Chondrocyte (in vitro differentiated cells): ENCODE measurements around the gene ROGDI. TPM values are rescaled to one million over a fixed set of nuclear protein-coding genes. Genes with fewer than 3 reads are reported as not detected.

ENCODE experiments used
- DNase-seq: peaks from one replicate; pipeline ENCODE4 v3.0.0; 2021; ENCODE audit warnings: mixed read lengths, low spot score
- H3K27ac Mint-ChIP-seq: one replicate; pipeline ENCODE4 v1.8.0; 2021; ENCODE audit warnings: mild to moderate bottlenecking, moderate library complexity, mixed read lengths; ENCODE audit not compliant: unreplicated experiment
- H3K27me3 Mint-ChIP-seq: 2 replicates; pipeline ENCODE4 v1.8.0; 2021; ENCODE audit warnings: low read depth, mixed read lengths
- H3K36me3 Mint-ChIP-seq: 2 replicates; pipeline ENCODE4 v1.8.0; 2021; ENCODE audit warnings: low read depth, mixed read lengths
- H3K4me1 Mint-ChIP-seq: 2 replicates; pipeline ENCODE4 v1.8.0; 2021; ENCODE audit warnings: low read depth, mild to moderate bottlenecking, mixed read lengths
- H3K4me3 Mint-ChIP-seq: one replicate; pipeline ENCODE4 v1.8.0; 2021; ENCODE audit warnings: mild to moderate bottlenecking, moderate library complexity, mixed read lengths; ENCODE audit not compliant: unreplicated experiment
- H3K9me3 Mint-ChIP-seq: 2 replicates; pipeline ENCODE4 v1.8.0; 2021; ENCODE audit warnings: low read depth, mixed read lengths
- total RNA-seq: library from RNA; stranded (reverse); gene quantifications from 3 replicates; pipeline ENCODE4 v1.2.1, GENCODE V29; 2021
- TF ChIP-seq, protein P1 (sequence below): fragments of 200-600 bp; sonication (generic); IDR thresholded peaks from 2 replicates; pipeline ENCODE4 v1.5.0; 2021; ENCODE audit warnings: antibody characterized with exemption, mild to moderate bottlenecking, moderate library complexity

ROGDI gene
- total RNA-seq, 1 donor from 2014 or later = 37.6 TPM

DNA sequence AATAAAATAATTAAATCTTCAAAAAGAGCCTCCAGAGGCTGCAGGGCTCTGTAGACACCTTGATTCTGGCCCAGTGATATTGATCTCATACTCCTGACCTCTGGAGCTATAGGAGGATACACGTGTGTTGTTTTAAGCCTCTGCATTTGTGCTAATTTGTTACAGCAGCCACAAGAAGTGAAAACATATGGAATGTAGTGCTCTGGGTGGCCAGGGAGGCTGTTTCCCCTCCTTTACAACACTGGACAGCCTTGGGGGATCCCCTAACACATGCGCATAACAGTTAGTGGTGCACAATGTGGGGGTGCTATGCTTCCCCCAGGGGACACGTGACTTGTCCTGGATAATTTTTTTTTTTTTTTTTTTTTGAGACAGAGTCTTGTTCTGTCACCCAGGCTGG, 30.8 kb downstream of the ROGDI start:
- H3K27me3 Mint-ChIP-seq = no peaks in the 10 kb centered on the region
- peaks cover 21% of the 10 kb centered on the region for H3K4me1 Mint-ChIP-seq
- DNase-seq = no peak
- no peaks in the 10 kb centered on the region for H3K9me3 Mint-ChIP-seq
- no peak overlapping the region for H3K4me3 Mint-ChIP-seq
- no peaks in the 10 kb centered on the region for H3K36me3 Mint-ChIP-seq
- TF ChIP-seq, protein P1, sequence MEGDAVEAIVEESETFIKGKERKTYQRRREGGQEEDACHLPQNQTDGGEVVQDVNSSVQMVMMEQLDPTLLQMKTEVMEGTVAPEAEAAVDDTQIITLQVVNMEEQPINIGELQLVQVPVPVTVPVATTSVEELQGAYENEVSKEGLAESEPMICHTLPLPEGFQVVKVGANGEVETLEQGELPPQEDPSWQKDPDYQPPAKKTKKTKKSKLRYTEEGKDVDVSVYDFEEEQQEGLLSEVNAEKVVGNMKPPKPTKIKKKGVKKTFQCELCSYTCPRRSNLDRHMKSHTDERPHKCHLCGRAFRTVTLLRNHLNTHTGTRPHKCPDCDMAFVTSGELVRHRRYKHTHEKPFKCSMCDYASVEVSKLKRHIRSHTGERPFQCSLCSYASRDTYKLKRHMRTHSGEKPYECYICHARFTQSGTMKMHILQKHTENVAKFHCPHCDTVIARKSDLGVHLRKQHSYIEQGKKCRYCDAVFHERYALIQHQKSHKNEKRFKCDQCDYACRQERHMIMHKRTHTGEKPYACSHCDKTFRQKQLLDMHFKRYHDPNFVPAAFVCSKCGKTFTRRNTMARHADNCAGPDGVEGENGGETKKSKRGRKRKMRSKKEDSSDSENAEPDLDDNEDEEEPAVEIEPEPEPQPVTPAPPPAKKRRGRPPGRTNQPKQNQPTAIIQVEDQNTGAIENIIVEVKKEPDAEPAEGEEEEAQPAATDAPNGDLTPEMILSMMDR = no peak
- H3K27ac Mint-ChIP-seq = no peak overlapping the region

DNA sequence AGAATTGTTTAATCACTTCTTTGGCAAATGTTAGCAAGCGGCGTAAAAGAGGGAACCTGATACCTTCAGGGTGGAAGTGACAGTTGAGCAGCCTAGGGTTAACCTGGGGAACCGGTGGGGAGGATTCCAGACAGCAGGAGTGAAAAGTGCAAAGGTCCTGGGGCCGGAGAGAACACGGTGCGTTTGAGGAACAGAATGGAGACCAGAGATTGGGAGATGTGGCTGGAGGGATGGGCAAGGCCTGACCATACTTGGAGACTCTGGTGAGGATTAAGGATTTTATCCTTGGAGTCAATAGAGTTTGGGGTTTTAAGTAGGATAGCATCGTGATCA, 33.2 kb downstream of the ROGDI start:
- DNase-seq = no peak
- no peaks in the 10 kb centered on the region for H3K27me3 Mint-ChIP-seq
- TF ChIP-seq, protein P1 = no peak
- peak overlapping the region; percentile 82 for H3K4me3 Mint-ChIP-seq
- H3K4me1 Mint-ChIP-seq = peaks cover 29% of the 10 kb centered on the region
- H3K27ac Mint-ChIP-seq = peak overlapping the region; percentile 53
- no peaks in the 10 kb centered on the region for H3K36me3 Mint-ChIP-seq
- H3K9me3 Mint-ChIP-seq = no peaks in the 10 kb centered on the region

DNA sequence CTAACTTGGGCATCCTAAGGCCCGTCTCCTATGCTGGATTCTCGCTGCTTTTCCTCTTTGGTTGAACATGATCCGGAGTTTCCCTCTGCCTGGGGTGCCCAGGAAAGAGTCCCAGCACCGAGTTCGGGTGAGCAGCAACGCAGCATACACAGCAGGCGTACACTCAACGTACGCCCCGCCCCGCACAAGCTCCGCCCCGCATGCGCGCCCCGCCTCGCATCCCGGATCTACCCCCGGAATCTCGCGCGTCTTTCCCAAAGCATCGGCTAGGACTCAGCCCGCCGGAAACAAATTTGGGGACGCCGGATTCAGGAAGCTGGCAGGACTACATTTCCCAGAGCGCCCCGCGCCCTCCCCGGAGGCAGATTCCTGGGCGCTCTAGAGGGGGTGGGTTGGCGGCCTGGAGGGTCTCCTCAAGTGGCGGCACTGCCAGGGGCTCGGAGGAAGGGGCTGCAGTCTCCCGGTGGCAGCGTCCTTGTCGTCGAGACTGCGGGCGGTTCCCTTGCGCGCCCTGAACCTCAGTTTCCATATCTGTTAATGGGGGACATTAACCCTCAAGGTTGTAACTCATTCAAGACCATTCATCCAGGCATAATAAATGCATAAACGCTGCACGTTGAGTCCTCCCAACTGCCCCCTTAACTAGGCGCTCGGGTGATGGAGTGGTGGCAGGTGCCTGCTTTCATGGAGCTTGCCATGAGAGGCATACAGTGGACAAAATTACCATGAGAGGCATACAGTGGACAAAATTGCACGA, 33.7 kb downstream of the ROGDI start:
- H3K4me3 Mint-ChIP-seq = peak overlapping the region; percentile 82
- H3K4me1 Mint-ChIP-seq = peaks cover 29% of the 10 kb centered on the region
- no peaks in the 10 kb centered on the region for H3K9me3 Mint-ChIP-seq
- peaks cover 1% of the 10 kb centered on the region for H3K36me3 Mint-ChIP-seq
- peak; percentile 98 for DNase-seq
- peak overlapping the region; percentile 95 for H3K27ac Mint-ChIP-seq
- TF ChIP-seq, protein P1 = no peak
- H3K27me3 Mint-ChIP-seq = no peaks in the 10 kb centered on the region

DNA sequence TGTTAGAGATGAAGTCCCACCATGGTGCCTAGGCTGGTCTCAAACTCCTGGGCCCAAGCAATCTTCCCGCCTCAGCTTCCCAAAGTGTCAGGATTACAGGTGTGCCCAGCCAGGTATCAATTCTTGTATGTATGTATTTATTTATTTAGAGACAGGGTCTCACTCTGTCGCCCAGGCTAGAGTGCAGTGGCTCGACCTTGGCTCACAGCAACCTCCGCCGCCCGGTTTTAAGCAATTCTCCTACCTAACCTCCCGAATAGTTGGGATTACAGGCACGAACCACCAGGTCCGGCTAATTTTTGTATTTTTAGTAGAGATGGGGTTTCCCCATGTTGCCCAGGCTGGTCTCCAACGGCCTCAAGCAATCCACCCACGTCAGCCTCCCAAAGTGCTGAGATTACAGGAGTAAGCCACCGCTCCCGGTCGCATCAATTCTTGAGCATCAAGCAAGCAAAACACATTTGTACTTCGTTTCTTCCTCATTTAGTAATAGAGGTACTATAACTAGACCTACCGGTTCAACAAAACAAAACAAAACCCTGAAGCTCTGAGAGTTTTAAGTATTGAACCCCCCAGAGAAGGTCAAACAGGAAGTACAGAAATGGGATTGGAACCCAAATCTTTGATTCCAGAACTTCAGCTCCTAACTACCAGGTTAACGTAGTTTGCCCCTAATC, 34.4 kb downstream of the ROGDI start:
- TF ChIP-seq, protein P1 = no peak
- no peak for DNase-seq
- Mint-ChIP-seq H3K27me3 (no peaks in the 10 kb centered on the region), H3K4me1 (peaks cover 29% of the 10 kb centered on the region), H3K9me3 (no peaks in the 10 kb centered on the region), H3K36me3 (peaks cover 2% of the 10 kb centered on the region), H3K4me3 (peak overlapping the region; percentile 82), H3K27ac (peak overlapping the region; percentile 95)

DNA sequence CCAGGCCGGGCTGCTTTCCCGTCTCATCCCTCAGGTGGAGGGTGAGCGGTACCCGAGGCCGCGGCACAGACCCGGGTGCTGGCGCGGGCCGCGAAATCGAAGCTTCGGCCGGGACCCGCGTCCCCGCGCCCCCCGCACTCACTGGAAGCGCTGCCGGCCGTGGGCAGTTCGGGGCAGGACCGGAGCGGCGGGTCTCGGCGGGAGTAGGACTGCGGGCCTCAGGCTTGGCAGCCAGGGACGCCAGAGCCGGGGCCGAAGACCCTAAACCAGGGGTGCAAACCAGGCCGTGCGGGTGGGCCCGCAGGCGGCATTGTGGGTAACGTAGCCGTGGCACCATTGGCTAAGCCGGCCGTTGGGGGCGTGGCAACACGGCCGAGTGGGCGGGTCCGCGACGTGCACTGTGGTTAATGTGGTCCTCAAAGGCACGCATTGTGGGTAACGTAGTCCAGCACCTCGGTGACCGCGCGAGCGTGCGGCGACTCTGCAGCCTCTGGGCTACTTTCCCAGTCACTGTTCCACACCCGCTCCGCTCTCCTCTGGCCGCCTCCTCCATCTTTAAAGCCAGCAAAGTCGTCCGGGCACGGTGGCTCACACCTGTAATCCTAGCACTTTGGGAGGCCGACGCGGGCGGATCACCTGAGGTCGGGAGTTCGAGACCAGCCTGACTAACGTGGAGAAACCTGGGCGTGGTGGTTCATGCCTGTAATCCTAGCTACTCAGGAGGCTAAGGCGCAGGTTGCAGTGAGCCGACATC, 35.4 kb downstream of the ROGDI start, which contains the start of gene ZNF500:
Gene ZNF500, minus strand, starts transcription at position 288 of the 754 bp plus-strand sequence. CDS start 1,184 bp downstream, outside the sequence.
- H3K4me1 Mint-ChIP-seq = peaks cover 29% of the 10 kb centered on the region
- DNase-seq = peak; percentile 98
- peak within 1 kb of the TSS; percentile 96 for H3K27ac Mint-ChIP-seq

More for the DNA sequence above, 35.4 kb downstream of the ROGDI start, which contains the start of gene ZNF500:
- H3K27me3 Mint-ChIP-seq = no peaks in the 10 kb centered on the region
- TF ChIP-seq, protein P1 = no peak
- H3K36me3 Mint-ChIP-seq = peaks cover 4% of the 10 kb centered on the region
- H3K9me3 Mint-ChIP-seq = no peaks in the 10 kb centered on the region
- peak within 1 kb of the TSS; percentile 82 for H3K4me3 Mint-ChIP-seq
